Esophagus squamous epithelium (tissue), 4 donors: ENCODE measurements around the gene CTAG1A.
"Not testable (repeated sequence)": the region's sequence is repeated elsewhere in the genome, so short reads cannot be mapped to it uniquely, and the experiment has no call there.

Experiments used
- CTCF ChIP-seq, 6 experiments: fragments of 450-650 bp in 4 of 6; fragments of 200-600 bp in 2 of 6; sonication (generic) in 2 of 6; IDR thresholded peaks; one replicate each; pipeline ENCODE4 v1.5.1; 2016 to 2019; ENCODE audit warnings: antibody characterized with exemption in 6 of 6, mild to moderate bottlenecking in 4 of 6, moderate library complexity in 4 of 6
- POLR2A ChIP-seq, 4 donors: fragments of 450-650 bp; IDR thresholded peaks; one replicate each; pipeline ENCODE4 v1.6.1; 2017; ENCODE audit warnings: antibody characterized with exemption in 4 of 4, mild to moderate bottlenecking in 4 of 4, moderate library complexity in 3 of 4

GRCh38 chrX:154590415-154590814 is 5.5 kb downstream of the CTAG1A start:
- not testable (repeated sequence) for TF ChIP-seq CTCF, POLR2A (IDR thresholded peaks at IDR 0.05)
